Activated B cell treated with CpG ODN at 0.5 μM for 24 hours (primary cell): Measurements from ENCODE around the gene FHIP1B. TPM values are rescaled to one million over a fixed set of nuclear protein-coding genes. Genes with fewer than 3 reads are reported as not detected.

ENCODE experiments used
- ATAC-seq: fragments of 200-7000 bp; cut with Tn5 transposase; one replicate; pipeline ENCODE4 v1.10.0; 2021; ENCODE audit warnings: low read depth, mild to moderate bottlenecking, moderate library complexity
- CTCF ChIA-PET: fragments of 350-600 bp; sonication (Branson Sonifier 250); formaldehyde crosslinking; loops from one replicate; lab custom pipeline; 2021; ENCODE audit warnings: antibody characterized with exemption; lab: Charles Lee
- POLR2A ChIA-PET: fragments of 350-600 bp; sonication (Branson Sonifier 250); formaldehyde crosslinking; loops from one replicate; lab custom pipeline; 2021; ENCODE audit warnings: antibody characterized with exemption; lab: Charles Lee
- DNase-seq: peaks from one replicate; pipeline ENCODE4 v3.0.0; 2022
- H3K27ac Mint-ChIP-seq: one replicate; pipeline ENCODE4 v1.8.0; 2020; ENCODE audit warnings: mixed read lengths
- H3K27me3 Mint-ChIP-seq: one replicate; pipeline ENCODE4 v1.8.0; 2021; ENCODE audit warnings: mixed read lengths
- H3K36me3 Mint-ChIP-seq: one replicate; pipeline ENCODE4 v1.8.0; 2021; ENCODE audit warnings: low read depth, mixed read lengths
- H3K4me1 Mint-ChIP-seq: one replicate; pipeline ENCODE4 v1.8.0; 2021; ENCODE audit warnings: mixed read lengths
- H3K4me3 Mint-ChIP-seq: one replicate; pipeline ENCODE4 v1.8.0; 2020; ENCODE audit warnings: mild to moderate bottlenecking, mixed read lengths
- H3K9me3 Mint-ChIP-seq: one replicate; pipeline ENCODE4 v1.8.0; 2020; ENCODE audit warnings: mixed read lengths
- CTCF ChIP-seq: fragments of 200-600 bp; IDR thresholded peaks from one replicate; pipeline ENCODE4 v1.8.0; 2022; ENCODE audit warnings: antibody characterized with exemption, mild to moderate bottlenecking
- intact Hi-C: fragments of 100-400 bp; cut with micrococcal nuclease; formaldehyde crosslinking; loops from one replicate; pipeline ENCODE4 v1.15.1; 2024
- total RNA-seq: library from RNA; stranded (reverse); gene quantifications from 2 replicates; pipeline ENCODE4 v1.2.3, GENCODE V29; 2022

FHIP1B gene
- total RNA-seq, 1 donor from 2014 or later = 32.8 TPM

DNA sequence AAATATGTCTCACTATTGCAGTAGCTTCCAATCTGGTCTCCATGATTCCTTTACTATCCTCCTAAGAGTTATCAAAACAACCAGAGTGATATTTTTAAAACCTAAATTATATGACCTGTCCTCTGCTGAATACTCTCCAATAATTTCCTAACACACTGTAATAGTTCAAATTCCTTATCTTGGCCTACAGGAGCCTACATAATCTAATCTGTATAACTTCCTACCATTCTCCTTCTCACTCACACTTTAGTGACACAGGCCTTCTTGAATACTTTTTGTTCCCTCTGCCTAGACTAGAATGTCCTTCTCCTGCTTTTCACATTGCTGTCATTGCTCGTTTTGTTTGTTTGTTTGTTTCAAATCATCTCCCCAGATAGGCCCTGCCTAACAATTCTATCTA is 9.4 kb downstream of the FHIP1B start:
- no peaks in the 10 kb centered on the region for H3K27me3 Mint-ChIP-seq
- H3K27ac Mint-ChIP-seq = no peak overlapping the region
- no peak for ATAC-seq
- H3K4me3 Mint-ChIP-seq = no peak overlapping the region
- intact Hi-C loops = no loop called here
- H3K36me3 Mint-ChIP-seq = peaks cover 61% of the 10 kb centered on the region
- CTCF ChIA-PET = no interaction called here
- peaks cover 31% of the 10 kb centered on the region for H3K4me1 Mint-ChIP-seq
- TF ChIP-seq CTCF = no peak
- POLR2A ChIA-PET = interaction anchor here (2.5 kb wide), 1 partner anchor 10 kb away, joined by 9 read pairs; the partner anchor contains the start of gene FHIP1B
- no peaks in the 10 kb centered on the region for H3K9me3 Mint-ChIP-seq
- DNase-seq = no peak

DNA sequence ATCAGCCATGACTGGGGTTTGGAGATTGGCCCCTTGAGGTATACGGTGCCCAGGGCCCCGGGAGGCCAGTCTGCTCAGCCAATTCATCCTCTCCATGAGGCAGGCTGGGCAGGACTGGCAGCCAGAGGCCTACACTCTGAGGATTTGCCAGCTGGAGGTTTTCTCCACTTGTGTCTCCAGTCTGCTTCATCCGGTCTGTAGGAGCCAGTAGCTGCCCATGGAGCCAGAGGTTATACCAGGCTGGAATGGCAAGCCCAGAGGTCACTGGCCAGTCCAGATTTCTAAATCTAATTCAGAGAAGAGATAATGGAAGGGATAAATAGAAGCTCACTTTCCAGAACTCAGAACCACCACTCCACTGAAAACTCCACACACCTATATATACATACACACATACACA is 10.0 kb downstream of the FHIP1B start:
- Mint-ChIP-seq H3K27me3 (no peaks in the 10 kb centered on the region), H3K36me3 (peaks cover 61% of the 10 kb centered on the region), H3K4me1 (peaks cover 26% of the 10 kb centered on the region), H3K9me3 (no peaks in the 10 kb centered on the region), H3K4me3 (no peak overlapping the region), H3K27ac (no peak overlapping the region)
- DNase-seq (no peak), ATAC-seq (no peak)
- intact Hi-C loops = no loop called here
- TF ChIP-seq CTCF = no peak
- ChIA-PET POLR2A (interaction anchor here (2.5 kb wide), 1 partner anchor 10 kb away, joined by 9 read pairs; the partner anchor contains the start of gene FHIP1B), CTCF (no interaction called here)

GRCh38 chr11:6223854-6224253 is 10.6 kb downstream of the FHIP1B start:
- H3K27ac Mint-ChIP-seq = no peak overlapping the region
- no peak overlapping the region for H3K4me3 Mint-ChIP-seq
- DNase-seq (no peak), ATAC-seq (no peak)
- CTCF ChIA-PET = no interaction called here
- peaks cover 64% of the 10 kb centered on the region for H3K36me3 Mint-ChIP-seq
- peaks cover 23% of the 10 kb centered on the region for H3K4me1 Mint-ChIP-seq
- no peaks in the 10 kb centered on the region for H3K27me3 Mint-ChIP-seq
- POLR2A ChIA-PET = interaction anchor here (2.5 kb wide), 1 partner anchor 11 kb away, joined by 9 read pairs; the partner anchor contains the start of gene FHIP1B
- intact Hi-C loops = no loop called here
- no peaks in the 10 kb centered on the region for H3K9me3 Mint-ChIP-seq
- TF ChIP-seq CTCF = no peak

- no peak for TF ChIP-seq CTCF
- Mint-ChIP-seq H3K27ac (no peak overlapping the region), H3K36me3 (peaks cover 86% of the 10 kb centered on the region), H3K27me3 (no peaks in the 10 kb centered on the region), H3K4me3 (no peak overlapping the region), H3K9me3 (no peaks in the 10 kb centered on the region), H3K4me1 (peaks cover 6% of the 10 kb centered on the region)
- ChIA-PET CTCF (no interaction called here), POLR2A (no interaction called here)
- intact Hi-C loops = no loop called here
- DNase-seq = no peak
- no peak for ATAC-seq
Observed at GRCh38 chr11:6219359-6219758, 15.1 kb downstream of the FHIP1B start.

- Mint-ChIP-seq H3K4me1 (peaks cover 6% of the 10 kb centered on the region), H3K36me3 (peaks cover 73% of the 10 kb centered on the region), H3K9me3 (no peaks in the 10 kb centered on the region), H3K4me3 (no peak overlapping the region), H3K27me3 (no peaks in the 10 kb centered on the region), H3K27ac (no peak overlapping the region)
- ATAC-seq (no peak), DNase-seq (no peak)
- CTCF ChIA-PET = no interaction called here
- POLR2A ChIA-PET = no interaction called here
- intact Hi-C loops = no loop called here
- no peak for TF ChIP-seq CTCF
Observed at GRCh38 chr11:6217722-6218121, 16.7 kb downstream of the FHIP1B start.
